ENCODE results near the gene TRIO. TPM values are rescaled to one million over a fixed set of nuclear protein-coding genes. Genes with fewer than 3 reads are reported as not detected.

Gene TRIO
- polyA plus RNA-seq, 3 donors, result 1.7 to 45.8 (median 2.1) TPM

DNA sequence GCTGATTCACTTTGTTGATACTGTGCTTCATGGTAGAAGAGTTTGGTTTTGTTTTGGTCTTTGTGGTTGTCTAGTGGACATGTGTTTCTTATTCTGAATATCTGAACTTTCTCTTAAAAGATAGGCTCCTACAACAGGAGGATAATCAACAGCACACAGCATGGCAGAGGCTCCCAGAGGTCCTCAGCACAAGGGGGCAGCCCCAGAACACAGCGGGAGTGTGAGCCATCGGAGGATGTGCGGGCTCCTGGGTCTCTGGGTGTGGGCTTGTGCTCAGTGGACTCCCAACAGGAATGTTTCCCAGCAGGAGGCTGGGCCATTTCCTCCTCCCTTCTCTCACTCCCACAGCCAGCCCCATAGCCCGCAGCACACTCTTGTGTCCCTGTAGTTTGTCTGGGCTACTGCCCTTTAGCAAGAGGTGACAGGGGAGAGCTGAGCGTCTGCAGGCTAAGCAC is 274.2 kb downstream of the TRIO start:
- Histone ChIP-seq H3K27me3 (ENCODE audit: control insufficient read depth in 2 of 2, insufficient read depth in 2 of 2, low read length in 2 of 2) (no peaks in the 10 kb centered on the region), H2AFZ (ENCODE audit: insufficient read depth, low read depth, low read length, poor library complexity, severe bottlenecking) (no peak overlapping the region), H3K4me1 (ENCODE audit: control insufficient read depth in 1 of 2, insufficient read depth in 2 of 2, low read length in 2 of 2) (no peaks in the 10 kb centered on the region), H3K4me2 (replicated peaks; ENCODE audit: extremely low read depth, low read length, poor library complexity, severe bottlenecking) (no peak overlapping the region), H3K4me3 (replicated peaks in 1 of 3; ENCODE audit: low read depth in 2 of 3, low read length in 3 of 3) (no peak overlapping the region), H3K36me3 (replicated peaks in 1 of 2; ENCODE audit: control insufficient read depth in 1 of 2, insufficient read depth in 2 of 2, low read length in 2 of 2) (peaks cover 87 to 98% of the 10 kb centered on the region in 2 donors), H3K9ac (ENCODE audit: insufficient read depth, low read length, poor library complexity, severe bottlenecking) (no peak overlapping the region), H3K27ac (ENCODE audit: low read depth in 1 of 2, low read length in 2 of 2) (no peak overlapping the region), H4K20me1 (ENCODE audit: insufficient read depth, low read length) (peaks cover 6% of the 10 kb centered on the region), H3K9me3 (replicated peaks in 1 of 2; ENCODE audit: control insufficient read depth in 1 of 2, insufficient read depth in 1 of 2, low read length in 2 of 2) (no peaks in the 10 kb centered on the region), H3K79me2 (ENCODE audit: insufficient read depth, low read length) (no peaks in the 10 kb centered on the region)
- TF ChIP-seq CTCF (IDR thresholded peaks at IDR 0.05), result no peak
- 96% methylated on average over 4 of the region's 5 CpGs for WGBS (ENCODE audit: insufficient coverage)
- intact Hi-C loops (cut with micrococcal nuclease), result no loop called here
- H3K4me3 Mint-ChIP-seq, result no peak overlapping the region
- peaks cover 0 to 1% (median 0%) of the 10 kb centered on the region in 3 donors for H3K27me3 Mint-ChIP-seq (ENCODE audit: low read depth in 3 of 3)
- H3K4me1 Mint-ChIP-seq, result no peaks in the 10 kb centered on the region
- peaks cover 0 to 3% (median 0%) of the 10 kb centered on the region in 7 donors for H3K9me3 Mint-ChIP-seq
- peak overlapping the region in 1 of 7 donors; percentile 16 for H3K27ac Mint-ChIP-seq
- H3K36me3 Mint-ChIP-seq, result peaks cover 80 to 93% of the 10 kb centered on the region in 2 donors
- no peak for DNase-seq

DNA sequence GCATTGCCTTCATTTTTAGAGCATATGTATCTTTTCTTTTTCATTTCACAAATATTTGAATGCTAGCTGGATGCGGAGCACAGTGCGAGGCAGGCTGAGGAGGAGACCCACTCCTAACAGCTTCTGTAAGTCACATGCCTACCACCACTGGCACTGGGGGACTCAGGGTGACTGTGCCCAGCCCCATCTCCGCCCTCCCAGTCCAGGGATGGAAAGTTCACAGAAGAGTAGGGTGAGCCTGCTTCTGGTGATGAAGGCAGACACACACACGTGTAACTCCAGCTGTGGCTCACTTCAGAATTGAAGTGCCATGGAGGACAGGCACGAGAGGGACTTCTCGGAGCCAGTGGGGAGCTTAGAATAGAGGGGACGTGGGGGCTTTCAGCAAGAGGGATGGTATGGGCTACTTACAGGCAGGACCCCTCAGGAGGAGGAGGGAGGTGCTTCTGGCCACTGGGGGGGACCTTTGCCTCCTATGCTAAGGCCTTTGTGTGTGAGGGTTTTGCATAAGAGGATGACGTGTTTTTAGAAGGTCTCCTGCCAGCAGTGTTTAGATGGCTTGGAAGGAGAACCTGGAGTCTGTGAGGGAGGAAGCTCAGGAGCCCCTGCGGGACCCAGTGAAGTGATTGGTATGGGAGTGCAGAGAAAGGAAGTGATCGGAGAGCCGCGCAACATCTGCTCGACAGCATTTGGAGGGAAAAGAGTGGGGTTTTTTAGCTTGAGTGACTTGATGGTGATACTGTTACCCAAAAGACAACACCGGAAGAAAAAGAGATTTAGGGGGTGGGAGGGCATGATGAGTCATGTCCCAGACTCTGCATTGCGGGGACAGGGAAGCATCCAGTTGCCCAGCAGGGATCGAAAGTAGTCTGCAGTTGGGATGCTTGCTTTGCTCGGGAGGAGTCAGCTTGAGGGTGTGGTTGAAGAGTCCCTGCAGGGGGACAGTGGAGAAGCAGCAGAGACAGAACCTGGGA is 274.9 kb downstream of the TRIO start:
- Histone ChIP-seq H3K27me3 (ENCODE audit: control insufficient read depth in 2 of 2, insufficient read depth in 2 of 2, low read length in 2 of 2) (no peaks in the 10 kb centered on the region), H3K79me2 (ENCODE audit: insufficient read depth, low read length) (no peaks in the 10 kb centered on the region), H3K4me2 (replicated peaks; ENCODE audit: extremely low read depth, low read length, poor library complexity, severe bottlenecking) (no peak overlapping the region), H3K36me3 (replicated peaks in 1 of 2; ENCODE audit: control insufficient read depth in 1 of 2, insufficient read depth in 2 of 2, low read length in 2 of 2) (peaks cover 86 to 98% of the 10 kb centered on the region in 2 donors), H2AFZ (ENCODE audit: insufficient read depth, low read depth, low read length, poor library complexity, severe bottlenecking) (no peak overlapping the region), H3K9me3 (replicated peaks in 1 of 2; ENCODE audit: control insufficient read depth in 1 of 2, insufficient read depth in 1 of 2, low read length in 2 of 2) (no peaks in the 10 kb centered on the region), H4K20me1 (ENCODE audit: insufficient read depth, low read length) (peaks cover 6% of the 10 kb centered on the region), H3K9ac (ENCODE audit: insufficient read depth, low read length, poor library complexity, severe bottlenecking) (no peak overlapping the region), H3K4me1 (ENCODE audit: control insufficient read depth in 1 of 2, insufficient read depth in 2 of 2, low read length in 2 of 2) (no peaks in the 10 kb centered on the region), H3K27ac (ENCODE audit: low read depth in 1 of 2, low read length in 2 of 2) (no peak overlapping the region), H3K4me3 (replicated peaks in 1 of 3; ENCODE audit: low read depth in 2 of 3, low read length in 3 of 3) (no peak overlapping the region)
- H3K36me3 Mint-ChIP-seq, result peaks cover 79 to 93% of the 10 kb centered on the region in 2 donors
- DNase-seq, result no peak
- no peak overlapping the region for H3K4me3 Mint-ChIP-seq
- H3K27me3 Mint-ChIP-seq (ENCODE audit: low read depth in 3 of 3), result peaks cover 0 to 1% (median 0%) of the 10 kb centered on the region in 3 donors
- intact Hi-C loops (cut with micrococcal nuclease), result no loop called here
- TF ChIP-seq CTCF (IDR thresholded peaks at IDR 0.05), result no peak
- no peaks in the 10 kb centered on the region for H3K4me1 Mint-ChIP-seq
- peaks cover 0 to 3% (median 0%) of the 10 kb centered on the region in 7 donors for H3K9me3 Mint-ChIP-seq
- WGBS (ENCODE audit: insufficient coverage), result 82% methylated on average over 15 of the region's 17 CpGs
- H3K27ac Mint-ChIP-seq, result peak overlapping the region in 6 of 7 donors; percentile 24 to 72 (median 47)

Measured in CD14-positive monocyte (primary cell).